ENCODE data around the gene SELENOH.

The SELENOH gene

DNA sequence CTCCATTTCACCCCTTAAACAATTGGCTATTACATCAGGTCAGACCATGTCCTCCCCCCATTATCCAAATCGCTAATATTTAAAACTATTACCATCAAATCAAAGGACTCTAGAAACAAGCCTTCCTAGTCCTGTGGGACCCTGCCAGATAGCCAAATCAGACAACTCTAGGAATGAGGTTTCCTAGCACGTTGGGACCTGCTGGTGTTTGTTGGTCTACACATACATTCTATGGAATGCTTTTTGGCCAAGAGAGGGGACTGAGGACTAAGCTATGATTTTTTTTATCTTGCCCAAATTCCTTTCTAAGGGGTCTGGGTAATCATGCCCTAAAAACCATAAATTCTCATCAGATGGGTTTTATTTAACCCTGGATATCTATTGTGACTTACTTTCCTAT, 14.1 kb upstream of the SELENOH start:
- no peak for TF ChIP-seq JUND (IDR thresholded peaks at IDR 0.05; ENCODE audit: low read depth)
- in situ Hi-C loops (cut with HindIII; ENCODE audit: low pct_unique_long_range_greater_than_20kb, low sequenced_read_pairs), result no loop called here
- DNase-seq (ENCODE audit: low read depth in 1 of 2, low spot score in 1 of 2), result no peak

DNA sequence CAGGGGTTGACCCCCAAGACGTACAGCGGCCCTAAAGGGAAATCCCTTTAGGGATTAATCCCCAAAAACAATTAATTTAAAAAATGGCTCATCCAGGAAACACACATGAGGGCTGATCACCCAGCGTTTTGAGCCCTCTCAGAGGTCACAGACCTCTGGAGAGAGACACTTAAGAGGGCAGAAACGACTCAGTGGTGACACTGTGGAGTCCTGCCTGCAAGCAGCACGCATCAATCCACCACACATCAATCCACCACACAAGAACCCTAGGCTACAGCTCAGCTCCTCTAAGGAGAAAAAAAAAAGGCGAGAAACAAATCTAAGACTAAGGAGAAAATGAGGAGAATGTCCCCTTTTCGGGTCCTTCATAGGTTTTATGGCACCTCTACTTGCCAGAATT, 12.5 kb upstream of the SELENOH start:
- TF ChIP-seq JUND (IDR thresholded peaks at IDR 0.05; ENCODE audit: low read depth), result no peak
- DNase-seq (ENCODE audit: low read depth in 1 of 2, low spot score in 1 of 2), result no peak
- in situ Hi-C loops (cut with HindIII; ENCODE audit: low pct_unique_long_range_greater_than_20kb, low sequenced_read_pairs), result no loop called here

DNA sequence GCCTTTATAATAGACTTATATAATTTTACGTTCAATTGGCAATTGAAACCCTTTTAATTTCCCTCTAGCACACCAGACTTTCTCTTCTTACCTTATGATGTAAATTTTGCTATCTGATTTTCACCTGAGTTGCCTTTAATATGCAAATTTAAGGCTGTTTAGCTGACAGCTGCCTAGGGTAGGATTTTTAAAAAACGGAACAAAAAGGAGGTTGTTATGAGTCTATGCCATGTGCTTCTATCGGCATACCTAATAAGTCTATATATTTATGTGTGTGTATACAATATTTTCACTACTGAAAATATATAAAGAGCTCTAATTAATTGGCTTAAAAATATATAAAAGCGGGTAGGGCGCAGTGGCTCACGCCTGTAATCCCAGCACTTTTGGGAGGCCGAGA, 11.8 kb upstream of the SELENOH start:
- TF ChIP-seq JUND (IDR thresholded peaks at IDR 0.05; ENCODE audit: low read depth), result no peak
- in situ Hi-C loops (cut with HindIII; ENCODE audit: low pct_unique_long_range_greater_than_20kb, low sequenced_read_pairs), result no loop called here
- no peak for DNase-seq (ENCODE audit: low read depth in 1 of 2, low spot score in 1 of 2)

DNA sequence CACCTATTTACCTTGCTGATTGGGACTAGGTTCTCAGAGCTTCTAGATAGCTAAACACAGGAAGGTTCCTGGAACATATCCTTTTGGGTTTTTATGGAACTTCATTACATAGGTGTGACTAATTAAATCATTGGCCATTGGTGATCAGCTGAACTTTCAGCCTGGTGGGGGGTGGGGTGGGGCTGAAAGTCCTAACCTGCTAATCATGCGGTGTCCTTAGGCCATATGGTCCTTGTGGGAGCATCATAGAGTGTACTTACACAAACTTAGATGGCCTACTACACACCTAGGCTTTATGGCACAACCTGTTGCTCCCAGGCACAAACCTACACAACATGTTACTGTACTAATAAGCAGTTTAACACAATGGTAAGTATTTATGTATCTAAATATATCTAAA, 8.6 kb upstream of the SELENOH start:
- in situ Hi-C loops (cut with HindIII; ENCODE audit: low pct_unique_long_range_greater_than_20kb, low sequenced_read_pairs), result no loop called here
- no peak for TF ChIP-seq JUND (IDR thresholded peaks at IDR 0.05; ENCODE audit: low read depth)
- DNase-seq (ENCODE audit: low read depth in 1 of 2, low spot score in 1 of 2), result no peak

DNA sequence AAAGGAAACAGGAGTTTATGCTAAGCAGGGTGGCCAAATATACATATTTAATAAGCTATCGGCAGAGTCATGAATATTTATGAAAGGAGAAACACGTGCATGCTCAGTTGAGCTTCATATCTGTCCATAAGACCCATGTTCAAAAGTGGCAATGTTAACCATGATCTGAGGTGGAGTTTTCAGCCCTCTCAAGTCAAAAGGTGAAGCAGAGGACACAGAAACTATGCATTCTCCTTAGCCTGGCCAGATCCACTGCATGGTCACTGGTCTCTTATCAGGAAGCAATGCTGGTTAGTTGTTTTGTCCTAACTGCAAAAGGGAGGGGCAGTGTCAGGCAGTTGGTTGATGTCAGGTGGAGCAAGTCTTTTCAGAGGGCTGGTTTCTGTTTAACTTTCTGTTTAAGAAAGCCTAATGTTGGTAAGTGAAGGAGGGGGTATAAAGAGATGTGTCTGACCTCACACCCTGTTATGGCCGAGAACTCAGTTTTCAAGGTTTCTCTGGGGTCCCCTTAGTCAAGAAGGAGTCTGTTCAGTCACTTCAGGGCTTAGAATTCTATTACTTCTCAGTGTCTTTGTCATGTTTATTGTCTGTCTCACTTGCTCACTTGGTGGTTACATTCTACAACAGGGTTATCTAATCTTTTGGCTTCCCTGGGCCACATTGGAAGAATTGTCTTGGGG, 5.5 kb upstream of the SELENOH start:
- no peak for TF ChIP-seq JUND (IDR thresholded peaks at IDR 0.05; ENCODE audit: low read depth)

DNA sequence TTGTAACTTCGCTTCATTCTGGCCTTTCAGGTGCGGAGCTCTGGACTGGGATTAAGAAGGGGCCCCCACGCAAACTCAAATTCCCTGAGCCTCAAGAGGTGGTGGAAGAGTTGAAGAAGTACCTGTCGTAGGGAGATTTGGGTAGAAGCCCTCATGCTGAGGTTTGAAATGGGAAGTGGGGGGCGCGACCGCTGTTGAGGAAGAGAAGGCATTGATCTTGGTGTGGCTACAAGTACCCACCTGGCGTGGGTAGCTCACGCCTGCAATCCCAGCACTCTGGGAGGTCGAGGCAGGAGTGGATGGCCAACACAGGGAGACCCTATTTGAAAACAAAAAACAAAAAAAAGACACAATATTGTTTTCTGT, 779 bp downstream of the SELENOH start:
- in situ Hi-C loops (cut with HindIII; ENCODE audit: low pct_unique_long_range_greater_than_20kb, low sequenced_read_pairs), result no loop called here
- TF ChIP-seq JUND (IDR thresholded peaks at IDR 0.05; ENCODE audit: low read depth), result no peak
- DNase-seq (ENCODE audit: low read depth in 1 of 2, low spot score in 1 of 2), result no peak

More for the DNA sequence above, 5.5 kb upstream of the SELENOH start:
- in situ Hi-C loops (cut with HindIII; ENCODE audit: low pct_unique_long_range_greater_than_20kb, low sequenced_read_pairs), result no loop called here
- DNase-seq (ENCODE audit: low read depth in 1 of 2, low spot score in 1 of 2), result no peak

DNA sequence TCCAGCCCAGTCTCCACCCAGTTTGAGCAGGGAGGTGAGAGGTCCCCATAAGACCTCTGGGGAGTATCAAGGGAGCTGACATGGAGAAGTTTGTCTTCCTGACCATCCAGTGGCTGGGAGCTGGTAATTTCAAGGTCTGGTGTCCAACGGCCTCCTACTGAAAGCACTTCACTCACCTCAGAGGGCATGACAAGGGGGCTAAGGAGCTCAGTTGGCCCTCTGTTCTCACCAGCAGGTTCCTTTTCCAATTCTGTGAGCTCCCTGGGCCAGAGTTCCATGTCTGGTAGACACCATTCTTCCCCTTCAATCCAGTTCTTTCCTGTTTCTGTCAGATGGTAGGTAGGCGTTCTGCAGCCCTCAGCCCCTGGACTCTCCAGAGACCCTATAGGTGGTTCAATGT, 3.1 kb downstream of the SELENOH start:
- TF ChIP-seq JUND (IDR thresholded peaks at IDR 0.05; ENCODE audit: low read depth), result no peak
- DNase-seq (ENCODE audit: low read depth in 1 of 2, low spot score in 1 of 2), result no peak
- in situ Hi-C loops (cut with HindIII; ENCODE audit: low pct_unique_long_range_greater_than_20kb, low sequenced_read_pairs), result no loop called here

DNA sequence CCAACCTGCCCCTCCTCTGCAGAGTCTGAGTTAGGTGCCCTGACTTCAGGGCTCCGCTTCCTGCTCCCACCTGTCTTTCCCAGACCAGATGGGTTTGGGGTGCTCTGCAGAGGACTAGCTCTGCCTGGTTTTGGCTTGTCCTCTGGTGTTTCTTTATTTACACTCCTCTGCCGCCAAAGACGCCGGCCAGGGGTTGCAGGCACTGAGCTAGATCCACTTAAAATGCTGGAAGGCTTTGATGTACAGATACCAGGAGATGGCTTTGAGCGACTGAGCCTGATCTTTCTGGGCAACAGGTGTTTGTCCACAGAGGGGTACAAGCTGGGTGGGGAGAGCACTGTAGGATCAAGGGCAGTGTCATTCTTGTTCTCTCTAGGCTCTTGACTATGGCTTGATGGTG, 3.9 kb downstream of the SELENOH start:
- in situ Hi-C loops (cut with HindIII; ENCODE audit: low pct_unique_long_range_greater_than_20kb, low sequenced_read_pairs), result no loop called here
- TF ChIP-seq JUND (IDR thresholded peaks at IDR 0.05; ENCODE audit: low read depth), result no peak
- DNase-seq (ENCODE audit: low read depth in 1 of 2, low spot score in 1 of 2), result no peak

DNA sequence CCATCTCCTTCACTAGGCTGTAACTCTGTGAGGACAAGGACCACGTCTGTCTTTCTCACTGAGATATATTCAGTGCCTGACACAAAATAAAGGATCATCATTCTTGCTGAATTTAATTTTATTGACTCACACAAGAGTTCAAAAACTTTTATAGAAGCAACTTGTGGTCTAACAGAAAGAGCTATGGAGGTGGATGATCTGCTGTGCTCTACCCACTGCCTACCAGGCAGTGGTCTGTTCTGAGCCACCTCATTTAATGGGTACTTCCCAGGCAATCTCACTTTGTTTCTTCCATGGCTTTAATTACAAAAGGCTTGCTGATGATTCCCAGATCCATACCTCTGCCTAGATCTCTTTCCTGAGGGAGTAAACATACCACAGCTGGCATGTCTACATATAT, 5.6 kb downstream of the SELENOH start:
- in situ Hi-C loops (cut with HindIII; ENCODE audit: low pct_unique_long_range_greater_than_20kb, low sequenced_read_pairs), result no loop called here
- DNase-seq (ENCODE audit: low read depth in 1 of 2, low spot score in 1 of 2), result no peak
- no peak for TF ChIP-seq JUND (IDR thresholded peaks at IDR 0.05; ENCODE audit: low read depth)

DNA sequence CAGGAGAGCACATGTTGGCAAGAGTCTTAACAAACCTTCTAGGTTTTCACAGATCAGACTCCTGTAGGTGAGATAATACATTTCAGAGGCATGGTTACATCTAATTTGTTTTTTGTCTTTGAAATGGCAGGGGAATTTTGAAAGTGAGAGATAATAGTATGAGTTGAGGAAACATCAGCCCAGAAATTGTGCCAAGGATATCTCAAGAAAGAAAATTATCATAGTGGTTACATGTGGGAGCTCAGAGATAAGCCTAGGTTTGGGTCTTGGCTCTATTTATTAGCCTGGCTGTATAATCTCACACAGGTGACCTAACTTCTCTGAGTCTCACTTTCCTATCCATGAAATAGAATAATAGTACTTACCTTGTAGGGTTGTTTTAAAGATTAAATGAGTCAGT, 9.9 kb downstream of the SELENOH start:
- TF ChIP-seq JUND (IDR thresholded peaks at IDR 0.05; ENCODE audit: low read depth), result no peak
- no peak for DNase-seq (ENCODE audit: low read depth in 1 of 2, low spot score in 1 of 2)
- in situ Hi-C loops (cut with HindIII; ENCODE audit: low pct_unique_long_range_greater_than_20kb, low sequenced_read_pairs), result no loop called here

DNA sequence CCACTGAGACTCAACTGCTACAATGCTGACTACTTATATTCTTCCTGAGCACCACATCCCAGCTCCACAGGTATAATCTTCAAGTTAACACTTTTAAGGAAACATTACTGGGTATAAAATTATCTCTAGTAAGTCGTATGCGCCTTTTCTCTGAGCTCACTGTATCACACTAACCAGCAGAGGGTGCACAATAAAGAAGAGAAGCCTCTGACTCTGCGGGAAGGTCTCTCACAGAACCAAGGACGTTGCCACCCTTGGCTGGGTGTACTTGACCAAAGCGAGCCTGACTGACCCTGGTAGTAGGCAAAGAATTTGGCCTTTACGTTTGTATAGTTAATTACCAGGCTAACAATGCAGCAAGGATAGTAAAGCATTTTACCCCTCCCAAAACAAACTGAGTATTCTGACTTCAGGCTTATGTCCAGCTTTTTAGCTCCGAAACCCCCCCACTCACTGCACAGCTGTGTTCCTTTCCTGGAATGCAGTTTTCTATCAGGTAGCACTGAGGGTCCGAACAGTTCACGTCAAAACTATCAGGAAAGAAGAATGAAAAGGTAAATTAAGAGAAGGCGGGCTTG, 10.5 kb downstream of the SELENOH start, which contains the start of gene BTBD18:
Gene BTBD18, minus strand, starts transcription at position 144 of the 578 bp plus-strand sequence. CDS start 631 bp downstream, outside the sequence.
- in situ Hi-C loops (cut with HindIII; ENCODE audit: low pct_unique_long_range_greater_than_20kb, low sequenced_read_pairs), result no loop called here
- no peak for TF ChIP-seq JUND (IDR thresholded peaks at IDR 0.05; ENCODE audit: low read depth)
- DNase-seq (ENCODE audit: low read depth in 1 of 2, low spot score in 1 of 2), result peak; percentile 81 to 92

DNA sequence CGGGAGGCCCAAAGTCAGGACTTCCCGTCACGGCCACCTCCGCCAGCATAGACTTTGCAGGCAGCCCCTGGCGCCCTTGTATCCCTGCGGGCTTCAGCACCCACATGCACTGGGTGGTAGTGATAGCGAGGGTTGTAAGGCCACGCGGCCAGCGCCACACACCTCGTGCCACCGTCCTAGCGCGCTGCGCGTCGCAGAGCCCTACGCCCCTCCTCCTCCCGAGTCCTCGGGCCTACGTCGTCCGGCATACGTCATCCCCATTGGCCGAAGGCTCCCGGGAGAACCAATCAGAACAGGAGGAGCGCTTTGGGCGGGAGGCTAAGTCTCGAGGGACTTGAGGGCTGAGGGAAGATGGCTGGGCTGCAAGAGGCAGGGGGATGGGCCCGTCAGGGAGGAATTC, 11.7 kb downstream of the SELENOH start:
- no peak for DNase-seq (ENCODE audit: low read depth in 1 of 2, low spot score in 1 of 2)
- no peak for TF ChIP-seq JUND (IDR thresholded peaks at IDR 0.05; ENCODE audit: low read depth)
- in situ Hi-C loops (cut with HindIII; ENCODE audit: low pct_unique_long_range_greater_than_20kb, low sequenced_read_pairs), result no loop called here

DNA sequence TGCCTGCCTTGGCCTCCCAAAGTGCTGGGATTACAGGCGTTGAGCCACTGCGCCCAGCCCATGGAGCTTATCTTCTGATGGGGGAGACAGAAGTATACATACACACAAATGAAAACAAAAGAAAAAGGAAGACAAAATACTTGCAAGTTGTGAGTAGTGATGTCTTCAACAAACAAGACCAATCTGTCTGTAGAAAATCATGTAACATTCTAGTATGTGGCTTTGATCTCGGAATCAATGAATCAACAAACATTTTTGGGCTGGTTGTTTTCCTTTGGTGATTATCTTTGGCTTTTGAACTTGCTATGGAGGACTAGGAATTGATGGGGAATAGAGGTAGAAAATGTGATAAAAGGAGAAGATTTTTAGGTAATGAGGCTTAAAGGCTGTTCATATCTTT, 16.9 kb downstream of the SELENOH start:
- in situ Hi-C loops (cut with HindIII; ENCODE audit: low pct_unique_long_range_greater_than_20kb, low sequenced_read_pairs), result no loop called here
- no peak for DNase-seq (ENCODE audit: low read depth in 1 of 2, low spot score in 1 of 2)
- TF ChIP-seq JUND (IDR thresholded peaks at IDR 0.05; ENCODE audit: low read depth), result no peak
